K562 (cell line): Measurements from ENCODE around the gene ANKRD34A. TPM values are rescaled to one million over a fixed set of nuclear protein-coding genes. Genes with fewer than 3 reads are reported as not detected.

ENCODE experiments used
- CCNT2 ChIP-seq: IDR thresholded peaks from 2 replicates; pipeline ENCODE4 v1.6.1; 2011; ENCODE audit warnings: borderline replicate concordance, low read depth, mild to moderate bottlenecking, moderate library complexity, mixed read lengths, low read length; ENCODE audit not compliant: insufficient read length; ENCODE audit errors: extremely low read depth
- DNMT1 ChIP-seq: fragments of 450-650 bp; IDR thresholded peaks from 2 replicates; pipeline ENCODE4 v1.6.1; 2016; ENCODE audit warnings: antibody characterized with exemption, mild to moderate bottlenecking
- FOXP1 ChIP-seq: sonication (generic); formaldehyde crosslinking; IDR thresholded peaks from 2 replicates; pipeline ENCODE4 v1.8.0; 2022; ENCODE audit warnings: mild to moderate bottlenecking, missing genetic modification reagents
- HDAC1 ChIP-seq, 2 experiments: fragments of 450-650 bp; IDR thresholded peaks; 2 replicates each; pipeline ENCODE4 v1.6.1; 2016 to 2017; ENCODE audit warnings: inconsistent platforms in 1 of 2, mild to moderate bottlenecking in 1 of 2, moderate library complexity in 1 of 2
- MYNN ChIP-seq, 2 experiments: sonication (generic); formaldehyde crosslinking in 1 of 2; IDR thresholded peaks; 2 replicates each; pipeline versions ENCODE4 v1.5.0 to v1.6.1; 2016 to 2020; ENCODE audit warnings: antibody characterized with exemption in 1 of 2, missing genetic modification reagents in 1 of 2
- PRPF4 ChIP-seq: fragments of 200-400 bp; formaldehyde crosslinking; IDR thresholded peaks from one replicate; pipeline ENCODE4 v1.6.1; 2017; ENCODE audit warnings: low read length, low read depth, mild to moderate bottlenecking; ENCODE audit not compliant: insufficient read depth, poor library complexity, severe bottlenecking
- RBM25 ChIP-seq: fragments of 200-400 bp; formaldehyde crosslinking; IDR thresholded peaks from 2 replicates; pipeline ENCODE4 v1.6.1; 2018; ENCODE audit warnings: low read length, low read depth, moderate library complexity; ENCODE audit not compliant: severe bottlenecking
- SMARCE1 ChIP-seq: fragments of 450-650 bp; IDR thresholded peaks from 2 replicates; pipeline ENCODE4 v1.7.1; 2016; ENCODE audit warnings: mild to moderate bottlenecking
- TAF15 ChIP-seq: fragments of 200-400 bp; formaldehyde crosslinking; IDR thresholded peaks from 2 replicates; pipeline ENCODE4 v1.6.1; 2017; ENCODE audit warnings: mild to moderate bottlenecking, low read depth, low read length, moderate library complexity
- TAL1 ChIP-seq: fragments of 450-650 bp; IDR thresholded peaks from 2 replicates; pipeline ENCODE4 v1.6.1; 2016; ENCODE audit warnings: mild to moderate bottlenecking
- ZHX1 ChIP-seq: fragments of 150-350 bp; conservative IDR thresholded peaks from 2 replicates; pipeline ENCODE4 v1.6.1; 2014; ENCODE audit warnings: low read length
- polyA plus RNA-seq, 8 experiments: library from polyadenylated mRNA; depleted of rRNA in 4 of 8; stranded (reverse) in 5 of 8; unstranded in 3 of 8; fragments of >200 nt; fragmentation: Nextera tagmentation in 2 of 8; fragmentation: Illumina TruSeq in 1 of 8; extraction: Ambion mirVana in 2 of 8; extraction: Trizol in 1 of 8; gene quantifications; 2 replicates each; pipeline versions ENCODE4 v1.2.1 to v1.2.3, GENCODE V29; 2011 to 2014; ENCODE audit warnings: inconsistent platforms in 1 of 8, missing spikeins in 1 of 8
- total RNA-seq, 7 experiments: library from RNA; depleted of rRNA in 6 of 7; stranded (reverse); fragments of >200 nt in 6 of 7; fragmentation: Illumina TruSeq in 2 of 7; extraction: Trizol in 2 of 7; gene quantifications; 2 replicates each; pipeline versions ENCODE4 v1.2.1 to v1.2.3, GENCODE V29; 2011 to 2021; ENCODE audit warnings: low replicate concordance in 1 of 7
- TF ChIP-seq, protein P1 (sequence below), 2 experiments: IDR thresholded peaks; 2 replicates each; pipeline ENCODE4 v1.6.1; 2012; ENCODE audit warnings: improper control_type of control experiment in 2 of 2, low read depth in 2 of 2, low read length in 2 of 2, borderline replicate concordance in 1 of 2
- TF ChIP-seq, protein P2 (sequence below), 2 experiments: fragments of 150-350 bp in 1 of 2; IDR thresholded peaks; 2 replicates each; pipeline ENCODE4 v1.6.1; 2012 to 2016; ENCODE audit warnings: low read depth in 2 of 2, low read length in 2 of 2, mild to moderate bottlenecking in 1 of 2, moderate library complexity in 1 of 2
- TF ChIP-seq, protein P3 (sequence below): sonication (generic); formaldehyde crosslinking; IDR thresholded peaks from 2 replicates; pipeline ENCODE4 v1.8.1; 2023; ENCODE audit warnings: mild to moderate bottlenecking, missing genetic modification reagents

Gene ANKRD34A
- total and polyA plus RNA-seq, 9 of the 15 experiments (the other 6 are each of a cell fraction or from before 2014, with no cell fraction given): 0.06 to 1.6 (median 0.43) TPM

GRCh38 chr1:145927063-145927886, 37.1 kb downstream of the ANKRD34A start, which contains the start of gene RBM8A (continued):
- TF ChIP-seq ZHX1 (0 out of 2 replicates have a peak, but pooled peaks have one; percentile 41), DNMT1 (peak; percentile 79; the same call in 1 of the 2 replicates), FOXP1 (CRISPR knock-in tag) (peak; percentile 29; the same call in 1 of the 2 replicates), TAL1 (no peak; the same call in 1 of the 2 replicates), CCNT2 (no peak), SMARCE1 (peak; percentile 75; the same call in 1 of the 2 replicates), HDAC1 (IDR thresholded peaks at IDR 0.05) (peak in 1 of 2 experiments; percentile 98; a peak in 2 of 4 replicates), RBM25 (peak; percentile 23), PRPF4 (no peak), MYNN (IDR thresholded peaks at IDR 0.05) (peak; percentile 11; the same call in 1 of the 2 replicates), MYNN (CRISPR knock-in tag; IDR thresholded peaks at IDR 0.05) (no peak), TAF15 (no peak)
- TF ChIP-seq, protein P1, sequence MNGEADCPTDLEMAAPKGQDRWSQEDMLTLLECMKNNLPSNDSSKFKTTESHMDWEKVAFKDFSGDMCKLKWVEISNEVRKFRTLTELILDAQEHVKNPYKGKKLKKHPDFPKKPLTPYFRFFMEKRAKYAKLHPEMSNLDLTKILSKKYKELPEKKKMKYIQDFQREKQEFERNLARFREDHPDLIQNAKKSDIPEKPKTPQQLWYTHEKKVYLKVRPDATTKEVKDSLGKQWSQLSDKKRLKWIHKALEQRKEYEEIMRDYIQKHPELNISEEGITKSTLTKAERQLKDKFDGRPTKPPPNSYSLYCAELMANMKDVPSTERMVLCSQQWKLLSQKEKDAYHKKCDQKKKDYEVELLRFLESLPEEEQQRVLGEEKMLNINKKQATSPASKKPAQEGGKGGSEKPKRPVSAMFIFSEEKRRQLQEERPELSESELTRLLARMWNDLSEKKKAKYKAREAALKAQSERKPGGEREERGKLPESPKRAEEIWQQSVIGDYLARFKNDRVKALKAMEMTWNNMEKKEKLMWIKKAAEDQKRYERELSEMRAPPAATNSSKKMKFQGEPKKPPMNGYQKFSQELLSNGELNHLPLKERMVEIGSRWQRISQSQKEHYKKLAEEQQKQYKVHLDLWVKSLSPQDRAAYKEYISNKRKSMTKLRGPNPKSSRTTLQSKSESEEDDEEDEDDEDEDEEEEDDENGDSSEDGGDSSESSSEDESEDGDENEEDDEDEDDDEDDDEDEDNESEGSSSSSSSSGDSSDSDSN (IDR thresholded peaks at IDR 0.05; ENCODE audit: borderline replicate concordance in 1 of 2, low read depth in 2 of 2, low read length in 2 of 2): 0 out of 4 replicates have a peak, but pooled peaks of 1 of the 2 experiments have one; percentile 35
- TF ChIP-seq, protein P2, sequence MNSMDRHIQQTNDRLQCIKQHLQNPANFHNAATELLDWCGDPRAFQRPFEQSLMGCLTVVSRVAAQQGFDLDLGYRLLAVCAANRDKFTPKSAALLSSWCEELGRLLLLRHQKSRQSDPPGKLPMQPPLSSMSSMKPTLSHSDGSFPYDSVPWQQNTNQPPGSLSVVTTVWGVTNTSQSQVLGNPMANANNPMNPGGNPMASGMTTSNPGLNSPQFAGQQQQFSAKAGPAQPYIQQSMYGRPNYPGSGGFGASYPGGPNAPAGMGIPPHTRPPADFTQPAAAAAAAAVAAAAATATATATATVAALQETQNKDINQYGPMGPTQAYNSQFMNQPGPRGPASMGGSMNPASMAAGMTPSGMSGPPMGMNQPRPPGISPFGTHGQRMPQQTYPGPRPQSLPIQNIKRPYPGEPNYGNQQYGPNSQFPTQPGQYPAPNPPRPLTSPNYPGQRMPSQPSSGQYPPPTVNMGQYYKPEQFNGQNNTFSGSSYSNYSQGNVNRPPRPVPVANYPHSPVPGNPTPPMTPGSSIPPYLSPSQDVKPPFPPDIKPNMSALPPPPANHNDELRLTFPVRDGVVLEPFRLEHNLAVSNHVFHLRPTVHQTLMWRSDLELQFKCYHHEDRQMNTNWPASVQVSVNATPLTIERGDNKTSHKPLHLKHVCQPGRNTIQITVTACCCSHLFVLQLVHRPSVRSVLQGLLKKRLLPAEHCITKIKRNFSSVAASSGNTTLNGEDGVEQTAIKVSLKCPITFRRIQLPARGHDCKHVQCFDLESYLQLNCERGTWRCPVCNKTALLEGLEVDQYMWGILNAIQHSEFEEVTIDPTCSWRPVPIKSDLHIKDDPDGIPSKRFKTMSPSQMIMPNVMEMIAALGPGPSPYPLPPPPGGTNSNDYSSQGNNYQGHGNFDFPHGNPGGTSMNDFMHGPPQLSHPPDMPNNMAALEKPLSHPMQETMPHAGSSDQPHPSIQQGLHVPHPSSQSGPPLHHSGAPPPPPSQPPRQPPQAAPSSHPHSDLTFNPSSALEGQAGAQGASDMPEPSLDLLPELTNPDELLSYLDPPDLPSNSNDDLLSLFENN (IDR thresholded peaks at IDR 0.05; ENCODE audit: low read depth in 2 of 2, low read length in 2 of 2): peak in 1 of 2 experiments; percentile 61; a peak in 1 of 4 replicates
- TF ChIP-seq, protein P3, sequence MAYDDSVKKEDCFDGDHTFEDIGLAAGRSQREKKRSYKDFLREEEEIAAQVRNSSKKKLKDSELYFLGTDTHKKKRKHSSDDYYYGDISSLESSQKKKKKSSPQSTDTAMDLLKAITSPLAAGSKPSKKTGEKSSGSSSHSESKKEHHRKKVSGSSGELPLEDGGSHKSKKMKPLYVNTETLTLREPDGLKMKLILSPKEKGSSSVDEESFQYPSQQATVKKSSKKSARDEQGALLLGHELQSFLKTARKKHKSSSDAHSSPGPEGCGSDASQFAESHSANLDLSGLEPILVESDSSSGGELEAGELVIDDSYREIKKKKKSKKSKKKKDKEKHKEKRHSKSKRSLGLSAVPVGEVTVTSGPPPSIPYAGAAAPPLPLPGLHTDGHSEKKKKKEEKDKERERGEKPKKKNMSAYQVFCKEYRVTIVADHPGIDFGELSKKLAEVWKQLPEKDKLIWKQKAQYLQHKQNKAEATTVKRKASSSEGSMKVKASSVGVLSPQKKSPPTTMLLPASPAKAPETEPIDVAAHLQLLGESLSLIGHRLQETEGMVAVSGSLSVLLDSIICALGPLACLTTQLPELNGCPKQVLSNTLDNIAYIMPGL (CRISPR knock-in tag): peak; percentile 73
